Measurements from ENCODE around the gene APOB. TPM values are rescaled to one million over a fixed set of nuclear protein-coding genes. Genes with fewer than 3 reads are reported as not detected.
A peak's percentile ranks its signal among the peaks of the same experiment; 100 is the strongest.

APOB gene
- total and polyA plus RNA-seq, 2 of the 13 experiments (the other 11 are each of a cell fraction or from before 2014, with no cell fraction given), result 1,569 to 2,515 TPM

GRCh38 chr2:21067859-21068537 is 24.1 kb upstream of the APOB start (continued):
- TF ChIP-seq ARID5B (CRISPR knock-in tag; IDR thresholded peaks at IDR 0.05), result 0 out of 2 replicates have a peak, but pooled peaks have one; percentile 7
- TF ChIP-seq SIX1 (CRISPR knock-in tag; IDR thresholded peaks at IDR 0.05; ENCODE audit: borderline replicate concordance), result peak; percentile 81; the same call in 1 of the 2 replicates
- peak; percentile 35; the same call in 1 of the 2 replicates for TF ChIP-seq ZNF136 (CRISPR knock-in tag; IDR thresholded peaks at IDR 0.05; ENCODE audit: low read depth)
- peak; percentile 47 for TF ChIP-seq SAP130 (CRISPR knock-in tag; IDR thresholded peaks at IDR 0.05; ENCODE audit: low read depth)
- TF ChIP-seq RARA (CRISPR knock-in tag; IDR thresholded peaks at IDR 0.05), result peak; percentile 10; the same call in 1 of the 2 replicates
- TF ChIP-seq FOXO1 (CRISPR knock-in tag; IDR thresholded peaks at IDR 0.05), result 0 out of 2 replicates have a peak, but pooled peaks have one; percentile 14
- TF ChIP-seq IKZF4 (CRISPR knock-in tag; IDR thresholded peaks at IDR 0.05; ENCODE audit: borderline replicate concordance, low read depth, not compliant biosample characterization), result peak; percentile 50
- 0 out of 2 replicates have a peak, but pooled peaks have one; percentile 12 for TF ChIP-seq DPF2 (CRISPR knock-in tag; IDR thresholded peaks at IDR 0.05; ENCODE audit: borderline replicate concordance, low read depth)
- 0 out of 2 replicates have a peak, but pooled peaks have one; percentile 25 for TF ChIP-seq ZNF691 (CRISPR knock-in tag; IDR thresholded peaks at IDR 0.05; ENCODE audit: borderline replicate concordance, low read depth)
- 0 out of 2 replicates have a peak, but pooled peaks have one; percentile 22 for TF ChIP-seq ZMYM4 (CRISPR knock-in tag; IDR thresholded peaks at IDR 0.05)
- no peak for TF ChIP-seq ATAD3A (CRISPR knock-in tag; IDR thresholded peaks at IDR 0.05)
- 0 out of 2 replicates have a peak, but pooled peaks have one; percentile 16 for TF ChIP-seq SIX4 (CRISPR knock-in tag; IDR thresholded peaks at IDR 0.05)
- TF ChIP-seq ZNF772 (CRISPR knock-in tag; IDR thresholded peaks at IDR 0.05), result 0 out of 2 replicates have a peak, but pooled peaks have one; percentile 21
- TF ChIP-seq TEAD3 (CRISPR knock-in tag; optimal IDR thresholded peaks at IDR 0.05; ENCODE audit: borderline replicate concordance), result peak; percentile 13
- 0 out of 2 replicates have a peak, but pooled peaks have one; percentile 30 for TF ChIP-seq SP4 (CRISPR knock-in tag; IDR thresholded peaks at IDR 0.05)
- TF ChIP-seq ARNT (IDR thresholded peaks at IDR 0.05), result no peak
- no peak for TF ChIP-seq ZBTB20 (CRISPR knock-in tag; IDR thresholded peaks at IDR 0.05; ENCODE audit: borderline replicate concordance, low read depth)

Data from HepG2 (cell line).